ENCODE data around the gene SLC16A13.

SLC16A13 gene

DNA sequence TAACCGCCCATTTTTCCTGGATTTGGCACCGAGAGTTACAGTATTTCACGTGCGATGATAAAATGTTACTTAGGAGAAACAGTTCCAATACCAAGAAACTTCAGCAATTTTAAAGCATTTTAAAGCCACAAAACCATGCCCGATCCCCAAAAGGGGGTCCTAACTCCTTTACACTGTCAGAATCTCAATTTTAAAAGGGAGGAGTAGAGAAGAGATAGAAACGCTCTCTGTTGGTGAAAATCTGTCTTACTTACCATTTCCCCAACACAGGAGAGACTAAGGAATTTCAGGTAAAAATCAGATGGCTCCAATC is 23.9 kb upstream of the SLC16A13 start:
- no peak for DNase-seq (ENCODE audit: low spot score)

DNA sequence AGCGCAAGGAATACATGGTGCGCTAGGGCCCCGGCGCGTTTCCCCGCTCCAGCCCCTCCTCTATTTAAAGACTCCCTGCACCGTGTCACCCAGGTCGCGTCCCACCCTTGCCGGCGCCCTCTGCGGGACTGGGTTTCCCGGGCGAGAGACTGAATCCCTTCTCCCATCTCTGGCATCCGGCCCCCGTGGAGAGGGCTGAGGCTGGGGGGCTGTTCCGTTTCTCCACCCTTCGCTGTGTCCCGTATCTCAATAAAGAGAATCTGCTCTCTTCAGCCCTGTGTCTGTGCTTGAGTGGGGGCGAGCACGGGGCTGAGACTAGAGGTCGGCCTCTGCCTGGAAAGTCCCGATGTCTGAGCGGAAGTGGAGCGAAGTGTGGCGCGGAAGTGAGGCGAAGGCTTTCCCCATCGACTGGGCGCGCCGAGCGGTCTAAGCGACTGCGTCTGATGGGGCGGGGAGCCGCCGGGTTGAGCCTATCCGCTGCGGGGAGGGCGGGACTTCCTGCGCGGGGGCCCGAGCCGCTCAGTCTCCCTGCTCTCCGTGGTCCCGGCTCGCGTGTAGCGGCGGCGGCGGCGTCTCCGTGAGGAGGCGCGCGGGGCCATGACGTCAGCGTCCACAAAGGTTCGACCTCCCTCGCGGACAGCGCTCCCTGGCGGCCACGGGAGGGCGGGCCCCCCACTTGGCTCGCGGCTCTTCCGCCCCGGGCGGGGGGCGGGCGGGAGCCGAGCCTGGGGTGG is 21.4 kb upstream of the SLC16A13 start:
- peak; percentile 87 for DNase-seq (ENCODE audit: low spot score)

DNA sequence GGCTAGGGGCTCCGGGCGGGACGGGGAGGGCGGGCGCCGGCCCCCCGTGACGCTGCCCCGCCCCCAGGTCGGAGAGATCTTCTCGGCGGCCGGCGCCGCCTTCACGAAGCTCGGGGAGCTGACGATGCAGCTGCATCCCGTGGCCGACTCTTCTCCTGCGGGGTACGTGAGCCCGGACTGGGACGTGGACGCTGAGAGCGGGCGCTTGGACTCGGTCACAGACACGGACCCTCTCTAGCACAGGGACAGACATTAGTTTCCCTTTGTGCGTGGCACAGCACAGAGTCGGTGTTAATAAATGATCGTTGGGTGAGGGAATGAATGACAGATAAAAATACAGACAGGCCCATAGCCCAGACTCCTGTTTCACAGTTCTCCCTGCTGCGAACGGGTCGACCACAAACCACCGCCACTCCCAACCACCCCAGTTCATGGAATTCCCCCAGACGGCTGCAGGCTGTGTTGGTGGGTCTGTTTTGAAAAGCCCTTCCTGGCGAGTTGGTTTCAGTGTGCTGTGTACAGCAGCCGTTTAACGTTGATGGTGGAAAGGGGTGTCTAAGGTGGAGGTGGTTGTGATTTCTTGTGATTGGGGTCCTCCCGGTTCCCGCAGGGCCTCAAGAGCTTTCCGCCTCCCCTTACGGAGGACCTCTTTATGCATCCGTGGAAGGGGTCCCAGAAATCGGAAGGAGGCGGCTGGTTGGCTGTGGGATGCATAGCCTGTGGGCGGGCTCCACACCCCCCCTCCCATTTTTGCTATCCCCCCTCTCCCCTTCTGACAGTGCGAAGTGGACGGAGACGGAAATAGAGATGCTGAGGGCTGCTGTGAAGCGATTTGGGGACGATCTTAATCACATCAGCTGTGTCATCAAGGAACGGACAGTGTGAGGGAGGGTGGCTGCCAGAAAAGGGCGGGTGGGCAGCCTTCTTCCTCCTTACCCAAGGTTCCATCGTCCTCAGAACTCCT is 20.5 kb upstream of the SLC16A13 start:
- DNase-seq (ENCODE audit: low spot score) = peak; percentile 37

DNA sequence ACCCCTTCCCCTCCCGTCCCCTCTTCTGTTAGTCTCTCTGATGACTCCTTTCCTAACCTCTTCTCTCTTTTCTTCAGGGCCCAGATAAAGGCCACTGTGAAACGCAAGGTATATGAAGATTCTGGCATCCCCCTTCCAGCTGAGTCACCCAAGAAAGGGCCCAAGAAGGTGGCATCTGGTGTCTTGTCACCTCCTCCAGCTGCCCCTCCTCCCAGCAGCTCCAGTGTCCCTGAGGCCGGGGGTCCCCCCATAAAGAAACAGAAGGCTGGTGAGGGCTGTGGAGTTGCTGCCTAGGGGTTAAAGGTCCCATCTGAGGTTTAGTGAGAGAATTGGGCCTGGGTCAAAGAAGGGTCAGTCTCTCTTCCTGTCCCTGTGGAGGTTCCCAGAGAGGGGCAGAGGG is 19.4 kb upstream of the SLC16A13 start:
- no peak for DNase-seq (ENCODE audit: low spot score)

DNA sequence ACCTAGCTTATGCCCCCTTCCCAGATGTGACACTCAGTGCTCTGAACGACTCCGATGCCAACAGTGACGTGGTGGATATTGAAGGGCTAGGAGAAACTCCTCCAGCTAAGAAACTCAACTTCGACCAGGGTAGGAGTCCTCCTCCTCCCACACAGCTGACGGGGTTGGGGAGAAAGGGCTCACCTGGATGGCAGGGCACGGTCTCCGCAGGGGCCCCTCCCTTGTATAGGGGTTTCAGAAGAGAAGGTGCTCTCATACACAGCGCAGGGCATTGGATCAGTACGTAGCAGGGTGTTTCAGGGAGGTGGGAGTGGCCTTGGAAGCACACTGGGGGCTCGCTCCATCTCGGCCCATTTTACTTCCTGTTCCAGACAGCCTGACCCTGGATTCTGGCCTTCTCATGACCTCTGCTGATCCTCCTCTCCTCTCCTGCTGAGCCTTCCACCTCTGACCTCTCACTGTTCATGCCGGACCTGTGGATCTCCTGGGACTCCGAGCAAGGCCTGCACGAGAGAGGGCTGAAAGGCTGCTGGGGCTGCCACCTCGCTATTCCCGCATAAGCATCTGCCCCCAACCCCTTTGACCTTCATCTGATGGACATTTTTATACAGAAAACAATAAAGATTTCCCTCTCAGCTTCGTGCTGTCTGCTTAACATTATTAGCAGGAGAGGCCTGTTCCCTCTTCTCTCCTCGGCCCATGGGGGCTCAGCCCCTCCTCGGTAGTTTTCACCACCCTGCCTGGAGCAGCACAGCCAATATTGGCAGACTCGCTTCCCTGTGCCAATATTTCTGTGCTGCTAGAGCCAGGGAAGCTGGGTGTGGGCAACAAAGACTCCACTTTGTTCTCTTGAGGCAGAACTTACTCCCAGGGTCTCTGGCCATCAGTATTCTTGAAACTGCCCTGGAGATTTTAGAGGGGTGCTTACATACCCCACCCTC is 18.7 kb upstream of the SLC16A13 start:
- no peak for DNase-seq (ENCODE audit: low spot score)

DNA sequence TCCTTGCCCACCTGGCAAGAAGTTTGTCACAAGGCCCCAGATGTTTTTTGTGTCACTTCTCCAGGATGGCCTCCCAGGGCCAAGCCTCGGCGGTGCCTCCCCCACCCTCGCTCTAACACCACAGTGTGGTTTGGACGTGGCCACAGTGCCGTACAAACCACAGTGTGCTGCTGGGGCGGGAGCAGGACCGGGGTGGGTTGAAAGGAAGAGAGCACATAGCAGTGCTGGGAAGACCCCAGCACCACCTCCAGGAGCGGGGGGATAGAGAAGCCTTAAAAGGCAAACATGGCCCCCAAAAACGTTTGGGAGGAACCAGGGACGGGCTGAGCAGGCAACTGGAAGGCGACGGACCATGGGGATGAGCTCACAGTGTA is 18.0 kb upstream of the SLC16A13 start:
- DNase-seq (ENCODE audit: low spot score) = no peak

DNA sequence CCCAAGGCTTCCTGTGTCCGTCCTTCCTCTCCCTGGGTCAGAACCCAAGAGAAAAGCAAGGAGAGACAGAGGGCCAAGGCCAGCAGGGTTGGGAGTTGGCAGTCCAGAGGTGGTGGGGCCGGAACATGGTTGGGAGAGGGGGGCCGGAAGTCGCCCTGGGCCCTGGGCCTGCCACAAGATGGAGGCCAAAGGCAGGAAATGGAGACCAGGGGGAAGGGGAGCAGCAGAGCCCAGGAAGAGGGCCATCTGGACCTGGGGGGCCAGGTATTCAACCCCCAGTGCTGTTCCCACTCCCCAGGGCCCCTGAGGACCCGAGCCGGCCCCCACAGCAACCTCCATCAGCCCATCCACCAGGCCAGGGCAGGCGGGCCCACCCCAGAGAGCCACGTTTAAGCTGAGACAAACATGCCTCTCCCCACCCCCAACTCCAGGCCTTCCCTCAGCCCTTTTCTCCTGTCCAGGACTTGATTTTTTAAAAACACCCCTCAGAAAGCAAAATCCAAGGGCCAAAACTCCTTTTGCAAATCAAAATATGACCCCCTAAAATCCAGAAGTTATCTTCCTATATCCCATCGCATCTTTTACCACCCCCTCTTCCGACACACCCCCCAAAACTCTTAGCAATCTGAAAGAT is 17.4 kb upstream of the SLC16A13 start:
- no peak for DNase-seq (ENCODE audit: low spot score)

DNA sequence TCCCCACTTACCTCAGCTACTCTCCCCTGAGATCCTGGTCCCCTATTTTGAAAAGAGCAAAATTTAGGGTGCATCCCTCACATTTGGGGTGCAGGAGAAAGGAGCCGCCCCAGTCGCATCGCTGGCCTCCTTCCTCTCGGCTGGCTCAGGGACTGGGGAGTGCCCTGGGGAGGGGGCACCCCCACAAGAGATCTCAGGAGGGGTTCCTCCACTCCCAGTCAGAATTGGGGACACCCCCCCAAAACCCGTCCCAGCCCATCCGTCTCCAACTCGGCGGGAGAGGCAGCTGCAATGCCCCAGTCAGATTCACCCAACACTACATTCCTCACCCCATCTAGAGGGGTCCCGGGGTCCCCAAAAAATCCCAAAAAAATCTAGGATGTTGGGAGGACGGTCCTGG is 16.4 kb upstream of the SLC16A13 start:
- no peak for DNase-seq (ENCODE audit: low spot score)

DNA sequence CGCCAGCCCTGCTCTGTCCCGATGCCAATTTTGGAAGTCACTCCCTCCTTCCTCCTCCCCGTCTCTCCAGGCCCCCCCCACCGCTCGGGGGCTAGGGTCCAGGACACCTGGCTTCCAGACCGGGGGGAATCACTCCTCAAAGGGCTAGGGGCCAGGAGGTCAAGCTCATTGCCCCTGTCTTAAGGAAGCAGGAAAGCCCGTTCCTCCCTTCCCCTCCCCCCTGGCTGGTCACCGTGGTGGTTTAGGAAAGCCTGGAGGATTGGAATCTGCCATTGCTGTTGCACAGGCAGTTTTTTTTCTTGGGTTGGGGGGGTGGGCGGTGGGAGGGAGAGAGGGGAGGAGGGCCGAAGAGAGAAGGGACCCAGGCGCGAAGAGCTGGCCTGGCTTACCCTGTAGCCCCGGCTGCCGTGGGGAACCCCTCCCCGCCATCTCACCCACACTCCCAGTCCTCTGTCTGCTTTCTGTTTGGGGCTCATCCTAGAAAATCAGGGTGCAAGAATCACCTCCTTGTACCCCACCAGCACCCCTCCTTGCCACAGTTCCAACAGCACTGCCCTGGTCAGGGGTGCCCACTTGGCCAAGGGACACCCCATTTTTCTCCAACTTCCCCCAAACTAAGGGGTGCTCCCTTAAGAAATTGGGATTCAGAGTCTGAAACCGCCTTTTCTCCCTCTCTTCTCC is 15.8 kb upstream of the SLC16A13 start:
- peak; percentile 86 for DNase-seq (ENCODE audit: low spot score)

DNA sequence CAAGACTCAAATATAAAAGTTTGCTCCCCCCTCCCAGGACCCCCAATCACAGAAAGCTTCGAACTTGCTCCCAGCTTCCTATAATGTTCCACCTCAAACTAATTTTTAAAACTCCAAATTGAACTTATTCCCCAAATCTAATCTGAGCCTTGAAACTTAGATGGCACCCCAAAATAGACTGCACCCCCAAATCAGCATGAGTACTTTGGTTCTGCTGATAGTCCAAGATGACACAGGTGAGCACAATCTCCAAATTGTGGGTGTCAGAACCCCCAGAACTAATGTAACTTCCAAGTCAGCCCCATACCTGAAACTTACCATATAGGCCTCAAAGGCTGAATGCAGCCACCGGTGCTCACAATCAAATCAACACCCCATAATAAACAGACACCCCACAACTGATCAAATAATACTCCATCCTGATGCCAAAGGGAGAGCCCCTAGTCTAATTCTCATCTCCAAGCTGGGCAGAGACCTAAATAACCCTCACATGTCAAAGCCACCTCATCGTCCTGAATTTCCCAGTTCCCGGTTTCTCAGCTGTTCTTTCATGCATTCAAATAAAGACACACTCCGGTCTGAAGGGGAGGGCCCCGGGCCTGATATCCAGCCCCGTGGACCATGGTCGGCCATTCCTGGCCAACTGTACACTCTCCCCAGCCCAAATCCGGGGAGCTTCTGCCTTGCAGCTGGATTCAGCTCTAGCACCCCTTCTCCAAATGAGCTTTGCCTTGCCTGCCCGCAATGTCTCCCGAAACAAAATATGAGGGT is 14.7 kb upstream of the SLC16A13 start:
- DNase-seq (ENCODE audit: low spot score) = no peak

DNA sequence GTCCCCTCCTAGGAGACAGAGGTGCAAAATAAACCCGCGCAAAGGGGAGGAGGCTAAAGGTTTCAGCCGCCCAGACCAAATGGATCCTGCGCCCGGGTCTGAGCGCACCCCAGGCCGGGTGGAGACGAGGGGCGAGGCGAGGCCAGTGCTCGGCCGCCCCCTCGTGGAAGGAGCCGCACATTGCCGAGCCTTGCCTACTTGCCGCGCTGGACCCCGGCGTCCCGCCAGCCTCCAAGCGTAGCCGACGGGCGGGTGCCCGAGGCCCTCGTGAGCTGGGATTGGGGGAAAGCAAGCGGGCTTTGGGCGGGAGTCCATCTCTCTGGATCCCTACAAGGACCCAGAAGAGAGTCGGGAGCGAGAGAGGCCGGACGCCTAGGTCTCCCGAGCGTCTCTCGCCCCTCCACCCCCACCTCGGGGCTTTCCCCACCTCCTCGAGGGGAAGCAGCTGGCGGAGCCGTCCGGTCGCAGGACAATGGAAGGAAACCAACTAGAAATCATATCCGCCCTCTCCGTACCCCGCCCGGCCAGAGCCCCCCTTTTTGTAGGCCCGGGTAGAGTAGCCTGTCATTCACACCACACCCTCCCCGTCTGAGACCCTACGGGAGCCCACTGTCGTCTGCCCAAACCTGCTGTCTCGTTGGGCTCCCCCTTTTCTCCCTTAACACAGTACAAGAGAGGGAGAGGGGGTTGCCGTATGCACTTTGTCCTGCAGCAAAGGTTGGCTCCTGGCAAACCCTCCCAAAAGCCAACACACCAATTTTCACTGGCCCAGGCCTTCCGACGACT is 13.6 kb upstream of the SLC16A13 start:
- DNase-seq (ENCODE audit: low spot score) = peak; percentile 92

DNA sequence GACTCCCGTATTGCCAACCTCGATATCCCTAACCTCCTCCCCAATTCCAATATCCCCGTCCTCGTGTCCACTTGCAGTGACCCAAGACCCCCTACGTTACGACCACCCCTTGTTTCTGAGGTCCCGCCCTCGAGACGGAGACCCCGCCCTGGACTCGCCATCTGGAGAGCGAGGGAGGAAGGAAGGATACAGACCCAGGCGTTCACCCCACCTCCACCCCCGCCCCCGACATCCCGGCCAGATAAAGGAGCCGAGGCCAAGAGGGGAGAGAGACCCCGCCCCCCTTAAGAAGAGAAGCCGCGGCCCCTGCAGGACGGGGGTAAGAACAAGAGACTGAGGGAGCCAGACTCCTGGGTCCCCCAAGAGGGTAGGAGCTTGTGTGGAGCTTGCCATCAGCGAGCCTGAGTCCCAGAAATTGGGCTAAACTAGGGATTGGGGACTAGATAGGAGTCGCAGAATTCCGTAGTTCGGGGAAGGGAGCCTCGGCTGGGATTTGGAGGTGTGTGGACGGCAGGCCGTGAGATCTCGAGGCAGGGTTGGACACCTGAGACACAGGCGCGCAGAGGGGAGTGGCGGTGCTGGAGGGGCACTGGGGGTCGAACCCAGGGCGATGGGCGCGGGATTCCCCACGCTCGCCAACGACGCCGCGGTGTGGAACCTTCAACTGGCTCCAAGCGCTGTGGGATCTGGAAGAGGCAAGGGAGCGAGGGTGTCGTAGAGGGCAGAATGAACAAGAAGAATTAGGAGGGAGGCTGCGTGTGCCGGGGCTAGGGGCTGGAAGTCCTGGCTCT is 12.8 kb upstream of the SLC16A13 start, which contains the start of gene BCL6B:
Gene BCL6B (plus strand): TSS at position 270 of the 791 bp plus-strand sequence. CDS start 622 bp downstream, outside the sequence.
- no peak for DNase-seq (ENCODE audit: low spot score)

DNA sequence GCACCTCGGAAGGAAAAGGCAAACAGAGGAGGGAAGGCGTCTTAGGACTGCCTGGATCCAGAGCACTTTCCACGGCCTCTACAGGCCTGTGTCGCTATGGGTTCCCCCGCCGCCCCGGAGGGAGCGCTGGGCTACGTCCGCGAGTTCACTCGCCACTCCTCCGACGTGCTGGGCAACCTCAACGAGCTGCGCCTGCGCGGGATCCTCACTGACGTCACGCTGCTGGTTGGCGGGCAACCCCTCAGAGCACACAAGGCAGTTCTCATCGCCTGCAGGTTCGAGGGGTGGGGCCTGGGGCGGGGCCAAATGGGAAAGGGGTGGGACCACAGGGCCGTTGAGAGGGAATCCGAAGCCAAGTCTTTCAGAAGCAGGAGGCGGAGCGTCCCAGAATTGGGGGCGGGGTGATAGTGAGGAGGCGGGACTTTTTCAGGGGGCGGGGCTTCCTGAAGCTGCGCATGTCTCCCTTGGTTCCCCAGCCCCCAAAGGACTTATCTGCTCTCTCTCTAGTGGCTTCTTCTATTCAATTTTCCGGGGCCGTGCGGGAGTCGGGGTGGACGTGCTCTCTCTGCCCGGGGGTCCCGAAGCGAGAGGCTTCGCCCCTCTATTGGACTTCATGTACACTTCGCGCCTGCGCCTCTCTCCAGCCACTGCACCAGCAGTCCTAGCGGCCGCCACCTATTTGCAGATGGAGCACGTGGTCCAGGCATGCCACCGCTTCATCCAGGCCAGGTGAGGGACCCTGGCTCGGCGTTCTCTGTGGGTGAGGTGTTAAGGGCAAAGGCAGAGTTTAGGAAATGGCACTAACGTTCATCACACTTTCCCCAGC is 12.0 kb upstream of the SLC16A13 start:
- DNase-seq (ENCODE audit: low spot score) = no peak

DNA sequence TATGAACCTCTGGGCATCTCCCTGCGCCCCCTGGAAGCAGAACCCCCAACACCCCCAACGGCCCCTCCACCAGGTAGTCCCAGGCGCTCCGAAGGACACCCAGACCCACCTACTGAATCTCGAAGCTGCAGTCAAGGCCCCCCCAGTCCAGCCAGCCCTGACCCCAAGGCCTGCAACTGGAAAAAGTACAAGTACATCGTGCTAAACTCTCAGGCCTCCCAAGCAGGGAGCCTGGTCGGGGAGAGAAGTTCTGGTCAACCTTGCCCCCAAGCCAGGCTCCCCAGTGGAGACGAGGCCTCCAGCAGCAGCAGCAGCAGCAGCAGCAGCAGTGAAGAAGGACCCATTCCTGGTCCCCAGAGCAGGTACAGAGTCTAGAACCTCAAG is 11.4 kb upstream of the SLC16A13 start:
- DNase-seq (ENCODE audit: low spot score) = no peak

DNA sequence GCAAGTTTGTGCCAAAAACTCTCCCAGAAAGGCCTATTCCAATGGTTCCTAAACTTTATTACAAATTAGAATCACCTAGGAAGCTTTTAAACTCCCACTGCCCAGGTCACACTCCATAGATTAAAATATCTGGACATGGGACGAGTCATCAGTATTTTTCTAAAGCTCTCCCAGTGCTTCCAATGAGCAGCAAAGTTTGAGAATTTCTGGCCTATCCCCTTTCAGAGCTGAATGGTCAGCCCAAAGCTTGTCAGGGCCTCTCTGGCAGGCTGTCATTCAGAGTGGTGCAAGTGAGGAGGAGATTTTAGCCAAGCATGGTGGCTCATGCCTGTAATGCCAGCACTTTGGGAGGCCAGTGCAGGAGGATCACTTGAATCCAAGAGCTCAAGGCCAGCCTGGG is 10.6 kb upstream of the SLC16A13 start:
- no peak for DNase-seq (ENCODE audit: low spot score)

DNA sequence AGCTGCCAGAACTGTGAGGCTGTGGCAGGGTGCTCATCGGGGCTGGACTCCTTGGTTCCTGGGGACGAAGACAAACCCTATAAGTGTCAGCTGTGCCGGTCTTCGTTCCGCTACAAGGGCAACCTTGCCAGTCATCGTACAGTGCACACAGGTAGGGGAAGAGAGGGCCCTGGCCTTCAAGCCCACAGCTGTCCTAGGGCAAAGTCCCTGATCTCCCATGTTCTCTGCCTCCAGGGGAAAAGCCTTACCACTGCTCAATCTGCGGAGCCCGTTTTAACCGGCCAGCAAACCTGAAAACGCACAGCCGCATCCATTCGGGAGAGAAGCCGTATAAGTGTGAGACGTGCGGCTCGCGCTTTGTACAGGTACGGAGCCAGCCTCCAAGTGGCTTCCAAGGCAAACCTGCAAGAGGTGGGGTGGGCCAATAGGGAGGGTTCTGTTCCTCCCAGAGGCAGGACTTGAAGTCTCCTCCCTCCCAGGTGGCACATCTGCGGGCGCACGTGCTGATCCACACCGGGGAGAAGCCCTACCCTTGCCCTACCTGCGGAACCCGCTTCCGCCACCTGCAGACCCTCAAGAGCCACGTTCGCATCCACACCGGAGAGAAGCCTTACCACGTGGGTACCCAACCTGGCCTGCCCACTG is 9.2 kb upstream of the SLC16A13 start:
- DNase-seq (ENCODE audit: low spot score) = no peak

DNA sequence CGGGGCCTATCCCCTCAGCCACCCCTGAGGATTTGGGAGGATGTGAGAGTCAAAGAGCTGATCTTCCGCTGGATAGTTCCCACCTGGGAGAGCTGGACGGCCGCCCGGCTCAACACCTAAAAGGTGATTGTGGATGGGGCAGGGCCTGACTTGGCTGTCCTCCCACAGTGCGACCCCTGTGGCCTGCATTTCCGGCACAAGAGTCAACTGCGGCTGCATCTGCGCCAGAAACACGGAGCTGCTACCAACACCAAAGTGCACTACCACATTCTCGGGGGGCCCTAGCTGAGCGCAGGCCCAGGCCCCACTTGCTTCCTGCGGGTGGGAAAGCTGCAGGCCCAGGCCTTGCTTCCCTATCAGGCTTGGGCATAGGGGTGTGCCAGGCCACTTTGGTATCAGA is 8.5 kb upstream of the SLC16A13 start:
- DNase-seq (ENCODE audit: low spot score) = no peak

Data from HuH-7.5 (cell line).